PC-9 (cell line): ENCODE measurements around the gene TSHZ2. TPM values are rescaled to one million over a fixed set of nuclear protein-coding genes. Genes with fewer than 3 reads are reported as not detected.
"Not testable (repeated sequence)": the region's sequence is repeated elsewhere in the genome, so short reads cannot be mapped to it uniquely, and the experiment has no call there.

Experiments used
- BruUV-seq: library from RNA; stranded (reverse); fragments of 400-500 nt; replicated peaks from 2 replicates; lab custom pipeline; 2021; lab: Mats Ljungman, UMichigan
- CTCF ChIA-PET: fragments of 300-600 bp; sonication (Branson Sonifier 250); formaldehyde crosslinking; loops from one replicate; lab custom pipeline; 2022; ENCODE audit warnings: antibody characterized with exemption; lab: Charles Lee
- POLR2A ChIA-PET: fragments of 300-600 bp; sonication (Branson Sonifier 250); formaldehyde crosslinking; loops from one replicate; lab custom pipeline; 2022; ENCODE audit warnings: antibody characterized with exemption; ENCODE audit not compliant: unreplicated experiment; lab: Charles Lee
- DNase-seq, 2 experiments: peaks; one replicate each; pipeline versions ENCODE4 v3.0.0 to v3.0.0-alpha.2; 2015 to 2022; ENCODE audit warnings: mixed read lengths in 1 of 2
- H2AFZ ChIP-seq: fragments of 200-600 bp; sonication (generic); 2 replicates; pipeline ENCODE4 v1.8.1; 2017; ENCODE audit warnings: antibody characterized with exemption
- H3F3A ChIP-seq: fragments of 200-600 bp; sonication (generic); 2 replicates; pipeline ENCODE4 v1.8.1; 2017; ENCODE audit warnings: antibody characterized with exemption, mild to moderate bottlenecking, low read depth; ENCODE audit not compliant: insufficient read depth
- H3K27ac ChIP-seq: fragments of 200-600 bp; sonication (generic); 2 replicates; pipeline ENCODE4 v1.6.1; 2016; ENCODE audit warnings: mixed run types
- H3K27me3 ChIP-seq: fragments of 200-600 bp; sonication (generic); 2 replicates; pipeline ENCODE4 v1.6.1; 2016; ENCODE audit warnings: low read depth, mixed run types; ENCODE audit not compliant: insufficient read depth
- H3K36me3 ChIP-seq: fragments of 200-600 bp; sonication (generic); 2 replicates; pipeline ENCODE4 v1.6.1; 2016; ENCODE audit warnings: low read depth, mixed run types
- H3K4me1 ChIP-seq: fragments of 200-600 bp; sonication (generic); replicated peaks from 2 replicates; pipeline ENCODE4 v1.6.1; 2016; ENCODE audit warnings: mixed run types; ENCODE audit not compliant: insufficient read depth
- H3K4me2 ChIP-seq: fragments of 200-600 bp; sonication (generic); 2 replicates; pipeline ENCODE4 v1.6.1; 2017; ENCODE audit warnings: mixed run types
- H3K4me3 ChIP-seq: fragments of 200-600 bp; sonication (generic); 2 replicates; pipeline ENCODE4 v1.6.1; 2016; ENCODE audit warnings: mixed run types
- H3K79me2 ChIP-seq: fragments of 200-600 bp; sonication (generic); 2 replicates; pipeline ENCODE4 v1.6.1; 2017; ENCODE audit warnings: low read depth, mixed run types
- H3K9me2 ChIP-seq: fragments of 200-600 bp; sonication (generic); 2 replicates; pipeline ENCODE4 v1.8.1; 2017; ENCODE audit warnings: mild to moderate bottlenecking; ENCODE audit not compliant: insufficient read depth
- H3K9me3 ChIP-seq: fragments of 200-600 bp; sonication (generic); 2 replicates; pipeline ENCODE4 v1.8.1; 2016; ENCODE audit warnings: low read depth; ENCODE audit not compliant: insufficient read depth
- H4K20me1 ChIP-seq: fragments of 200-600 bp; sonication (generic); 2 replicates; pipeline ENCODE4 v1.8.1; 2017; ENCODE audit not compliant: insufficient read depth
- CTCF ChIP-seq: fragments of 200-600 bp; sonication (generic); conservative IDR thresholded peaks from 2 replicates; pipeline ENCODE4 v1.6.1; 2017; ENCODE audit warnings: mixed run types, antibody characterized with exemption, mild to moderate bottlenecking, moderate library complexity
- EZH2 ChIP-seq: fragments of 200-600 bp; sonication (generic); IDR thresholded peaks from 2 replicates; pipeline ENCODE4 v1.8.0; 2017; ENCODE audit warnings: antibody characterized with exemption, low read depth
- intact Hi-C: fragments of 100-400 bp; cut with micrococcal nuclease; formaldehyde crosslinking; loops from one replicate; pipeline ENCODE4 v1.10.0; 2022; ENCODE audit not compliant: unreplicated experiment
- total RNA-seq: library from RNA; stranded (reverse); gene quantifications from 2 replicates; pipeline ENCODE4 v1.2.3, GENCODE V29; 2021

The TSHZ2 gene
- total RNA-seq, 1 experiment from 2014 or later, result not detected

DNA sequence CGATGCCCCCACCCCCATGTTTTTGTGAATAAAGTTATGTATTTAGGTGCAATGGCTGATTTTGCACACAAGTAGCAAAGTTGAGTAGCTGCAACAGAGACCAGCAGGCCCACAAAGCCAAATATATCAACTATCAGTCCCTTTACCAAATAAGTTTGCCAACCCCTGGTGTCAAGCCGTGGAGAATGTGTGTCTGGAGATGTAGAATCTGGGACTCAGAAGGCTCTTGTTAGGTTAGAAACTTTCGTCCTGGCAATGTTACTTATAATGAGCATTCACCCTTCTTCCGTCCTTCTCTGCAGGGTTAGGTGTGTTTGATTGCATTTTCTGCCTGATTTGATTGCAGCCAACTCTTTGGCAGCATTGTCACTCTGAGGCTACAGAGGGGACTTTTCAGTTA is 563.7 kb downstream of the TSHZ2 start:
- H3K36me3 ChIP-seq, result no peaks in the 10 kb centered on the region
- no peak overlapping the region for H2AFZ ChIP-seq
- H4K20me1 ChIP-seq, result no peaks in the 10 kb centered on the region
- no peak overlapping the region for H3K27ac ChIP-seq
- no TSS peak for BruUV-seq
- H3F3A ChIP-seq, result no peaks in the 10 kb centered on the region
- H3K4me2 ChIP-seq, result no peak overlapping the region
- H3K27me3 ChIP-seq, result no peaks in the 10 kb centered on the region
- no peak for DNase-seq
- intact Hi-C loops, result no loop called here
- no peaks in the 10 kb centered on the region for H3K9me2 ChIP-seq
- H3K79me2 ChIP-seq, result no peaks in the 10 kb centered on the region
- ChIA-PET POLR2A (no interaction called here), CTCF (no interaction called here)
- H3K9me3 ChIP-seq, result no peaks in the 10 kb centered on the region
- TF ChIP-seq EZH2 (no peak), CTCF (no peak)
- H3K4me3 ChIP-seq, result no peak overlapping the region
- H3K4me1 ChIP-seq, result no peaks in the 10 kb centered on the region

DNA sequence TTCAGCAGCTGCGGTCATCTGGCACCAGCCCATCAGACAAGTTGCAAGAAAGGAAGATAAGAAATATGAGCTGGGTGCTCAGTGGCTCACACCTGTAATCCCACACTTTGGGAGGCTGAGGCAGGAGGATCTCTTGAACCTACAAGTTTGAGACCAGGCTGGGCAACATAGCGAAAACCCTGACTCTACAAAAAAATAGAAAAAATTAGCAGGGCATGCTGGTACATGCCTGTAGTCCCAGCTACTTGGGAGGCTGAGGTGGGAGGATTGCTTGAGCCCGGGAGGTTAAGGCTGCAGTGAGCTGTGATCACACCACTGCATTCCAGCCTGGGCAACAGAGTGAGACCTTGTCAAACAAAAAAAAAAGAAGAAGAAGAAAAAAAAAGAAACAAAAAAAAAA is 564.2 kb downstream of the TSHZ2 start:
- POLR2A ChIA-PET, H3K4me3 ChIP-seq, H3K79me2 ChIP-seq, H3K27me3 ChIP-seq, CTCF ChIA-PET, intact Hi-C loops, H3K27ac ChIP-seq, BruUV-seq, H3K36me3 ChIP-seq, H3K4me2 ChIP-seq, DNase-seq, H2AFZ ChIP-seq, H4K20me1 ChIP-seq, H3K9me3 ChIP-seq, H3K9me2 ChIP-seq, H3K4me1 ChIP-seq, H3F3A ChIP-seq: not testable (repeated sequence)

DNA sequence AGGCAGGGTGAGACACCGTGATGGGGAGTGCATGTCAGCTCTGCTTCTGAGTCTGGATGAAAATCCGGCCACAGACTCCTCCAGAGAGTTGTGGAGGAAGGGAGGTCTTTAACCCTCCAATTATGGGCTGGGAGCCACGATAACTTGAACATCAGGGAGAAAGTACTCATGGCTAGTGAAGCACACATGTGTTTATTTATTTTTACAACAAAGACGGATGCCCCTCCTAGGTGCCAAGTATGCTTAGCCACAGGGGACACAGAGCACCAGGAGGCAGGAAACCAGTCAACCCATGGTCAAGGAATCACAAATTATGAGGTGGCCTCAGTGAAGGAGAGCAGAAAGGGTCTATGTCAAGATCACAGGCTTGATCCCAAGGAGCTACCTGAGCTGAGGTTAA is 567.4 kb downstream of the TSHZ2 start:
- TF ChIP-seq EZH2 (no peak), CTCF (no peak)
- intact Hi-C loops, result no loop called here
- no peak for DNase-seq
- no peaks in the 10 kb centered on the region for H3F3A ChIP-seq
- no peak overlapping the region for H3K4me2 ChIP-seq
- ChIA-PET CTCF (no interaction called here), POLR2A (no interaction called here)
- BruUV-seq, result no TSS peak
- no peaks in the 10 kb centered on the region for H3K4me1 ChIP-seq
- no peaks in the 10 kb centered on the region for H3K36me3 ChIP-seq
- H2AFZ ChIP-seq, result no peak overlapping the region
- H3K9me3 ChIP-seq, result no peaks in the 10 kb centered on the region
- H3K9me2 ChIP-seq, result no peaks in the 10 kb centered on the region
- no peaks in the 10 kb centered on the region for H3K79me2 ChIP-seq
- H3K27ac ChIP-seq, result no peak overlapping the region
- no peaks in the 10 kb centered on the region for H3K27me3 ChIP-seq
- H3K4me3 ChIP-seq, result no peak overlapping the region
- no peaks in the 10 kb centered on the region for H4K20me1 ChIP-seq
